Endothelial cell of umbilical vein (primary cell): ENCODE results near the gene PTTG1IP. TPM values are rescaled to one million over a fixed set of nuclear protein-coding genes. Genes with fewer than 3 reads are reported as not detected.
A peak's percentile ranks its signal among the peaks of the same experiment; 100 is the strongest.

ENCODE experiments used
- BruUV-seq: library from RNA; stranded (reverse); fragments of 400-500 nt; replicated peaks from 2 replicates; lab custom pipeline; 2021; lab: Mats Ljungman, UMichigan
- CTCF ChIA-PET: fragments of 300-600, 350-600 bp; sonication (Branson Sonifier 250); formaldehyde crosslinking; loops from one replicate; lab custom pipeline; 2021; ENCODE audit warnings: antibody characterized with exemption, inconsistent platforms; lab: Charles Lee
- POLR2A ChIA-PET: fragments of 300-600, 350-600 bp; sonication (Branson Sonifier 250); formaldehyde crosslinking; loops from one replicate; lab custom pipeline; 2021; ENCODE audit warnings: antibody characterized with exemption, inconsistent platforms; lab: Charles Lee
- DNase-seq: peaks from one replicate; pipeline ENCODE4 v3.0.0-alpha.2; 2011; ENCODE audit warnings: low read depth, low spot score
- FAIRE-seq: peaks from 2 replicates; lab custom pipeline; 2011; peaks lifted over from hg19 to GRCh38; lab: Jason Lieb, UNC
- H2AFZ ChIP-seq: 2 replicates; pipeline ENCODE4 v1.6.0; 2012; ENCODE audit warnings: low read depth, low read length, control low read depth, inconsistent platforms
- H3K27ac ChIP-seq: 2 replicates; pipeline ENCODE4 v1.5.1; 2011; ENCODE audit warnings: low read depth, mild to moderate bottlenecking, control low read depth, low read length, moderate library complexity; ENCODE audit not compliant: insufficient read depth
- H3K27me3 ChIP-seq, 2 experiments: 2 replicates each; pipeline versions ENCODE4 v1.6.0 to v1.6.1; 2011; ENCODE audit warnings: low read length in 2 of 2, mixed read lengths in 1 of 2; ENCODE audit not compliant: control insufficient read depth in 2 of 2, insufficient read depth in 2 of 2
- H3K36me3 ChIP-seq, 2 experiments: 2 replicates in 1 of 2; 3 replicates in 1 of 2; pipeline ENCODE4 v1.5.1; 2011; ENCODE audit warnings: low read length in 2 of 2, mild to moderate bottlenecking in 1 of 2, moderate library complexity in 1 of 2; ENCODE audit not compliant: control insufficient read depth in 2 of 2, insufficient read depth in 2 of 2; ENCODE audit errors: extremely low read depth in 1 of 2
- H3K4me1 ChIP-seq: 3 replicates; pipeline ENCODE4 v1.5.1; 2011; ENCODE audit warnings: mild to moderate bottlenecking, low read length; ENCODE audit not compliant: control insufficient read depth, insufficient read depth; ENCODE audit errors: extremely low read depth
- H3K4me2 ChIP-seq: 2 replicates; pipeline ENCODE4 v1.6.1; 2011; ENCODE audit warnings: low read length, control low read depth, mixed read lengths; ENCODE audit not compliant: insufficient read depth
- H3K4me3 ChIP-seq, 3 experiments: fragments of 200-600 bp in 1 of 3; sonication (generic), shearing (Covaris generic) in 1 of 3; replicated peaks in 1 of 3; 2 replicates each; pipeline ENCODE4 v1.5.1; 2011 to 2016; ENCODE audit warnings: control low read depth in 3 of 3, low read length in 3 of 3, mild to moderate bottlenecking in 2 of 3, inconsistent platforms in 1 of 3, low read depth in 1 of 3, moderate library complexity in 1 of 3; ENCODE audit not compliant: insufficient read depth in 1 of 3
- H3K79me2 ChIP-seq: 2 replicates; pipeline ENCODE4 v1.6.0; 2012; ENCODE audit warnings: low read length, inconsistent platforms; ENCODE audit not compliant: control insufficient read depth, insufficient read depth
- H3K9ac ChIP-seq: replicated peaks from 2 replicates; pipeline ENCODE3; 2011; ENCODE audit warnings: low read length, control low read depth; ENCODE audit not compliant: insufficient read depth; ENCODE audit errors: extremely low read depth
- H3K9me1 ChIP-seq: replicated peaks from 3 replicates; pipeline ENCODE4 v1.6.0; 2011; ENCODE audit warnings: mild to moderate bottlenecking, low read length; ENCODE audit not compliant: control insufficient read depth, insufficient read depth; ENCODE audit errors: extremely low read depth
- H3K9me3 ChIP-seq: replicated peaks from 2 replicates; pipeline ENCODE4 v1.5.1; 2012; ENCODE audit warnings: low read length, inconsistent platforms; ENCODE audit not compliant: control insufficient read depth, insufficient read depth
- H4K20me1 ChIP-seq: replicated peaks from 2 replicates; pipeline ENCODE3; 2011; ENCODE audit warnings: mild to moderate bottlenecking, low read length; ENCODE audit not compliant: control insufficient read depth, insufficient read depth; ENCODE audit errors: extremely low read depth
- CTCF ChIP-seq, 2 donors: IDR thresholded peaks; 1 replicate in 1 of 2; 2 replicates in 1 of 2; pipeline ENCODE4 v1.5.1; 2011; ENCODE audit warnings: low read length in 2 of 2, mild to moderate bottlenecking in 2 of 2, moderate library complexity in 2 of 2, control low read depth in 1 of 2, inconsistent platforms in 1 of 2, low read depth in 1 of 2; ENCODE audit not compliant: insufficient read depth in 1 of 2; ENCODE audit errors: extremely low read depth in 1 of 2
- EZH2 ChIP-seq: IDR thresholded peaks from 2 replicates; pipeline ENCODE4 v1.6.1; 2012; ENCODE audit warnings: borderline replicate concordance, low read depth, mild to moderate bottlenecking, moderate library complexity, low read length, inconsistent platforms; ENCODE audit not compliant: severe bottlenecking
- FOS ChIP-seq: IDR thresholded peaks from 2 replicates; pipeline ENCODE4 v1.6.1; 2011; ENCODE audit warnings: mild to moderate bottlenecking, low read length, moderate library complexity, borderline replicate concordance; ENCODE audit not compliant: insufficient read depth
- GATA2 ChIP-seq: IDR thresholded peaks from 2 replicates; pipeline ENCODE4 v1.7.0; 2011; ENCODE audit warnings: low read depth, mild to moderate bottlenecking, moderate library complexity, mixed read lengths, low read length; ENCODE audit not compliant: insufficient read length, insufficient read depth
- JUN ChIP-seq: IDR thresholded peaks from 2 replicates; pipeline ENCODE4 v1.6.1; 2011; ENCODE audit warnings: borderline replicate concordance, low read depth; ENCODE audit not compliant: insufficient read length, insufficient read depth
- MAX ChIP-seq: IDR thresholded peaks from 2 replicates; pipeline ENCODE4 v1.6.1; 2011; ENCODE audit not compliant: insufficient read depth, insufficient read length
- MYC ChIP-seq: IDR thresholded peaks from one replicate; pipeline ENCODE4 v1.6.1; 2011; ENCODE audit warnings: mild to moderate bottlenecking, low read depth, low read length
- POLR2A ChIP-seq: IDR thresholded peaks from 2 replicates; pipeline ENCODE4 v1.6.1; 2012; ENCODE audit warnings: low read depth, mild to moderate bottlenecking, control low read depth, low read length
- POLR2AphosphoS5 ChIP-seq: IDR thresholded peaks from 2 replicates; pipeline ENCODE4 v1.6.1; 2012; ENCODE audit warnings: low read depth, mild to moderate bottlenecking, control low read depth, low read length, moderate library complexity; ENCODE audit not compliant: insufficient read depth
- dilution Hi-C: fragments of 300-500 bp; cut with MboI; formaldehyde crosslinking; loops from one replicate; pipeline ENCODE4 v1.15.0; 2019; ENCODE audit warnings: low sequenced_read_pairs; ENCODE audit not compliant: extremely low pct_ligation_motif_present
- intact Hi-C: fragments of 100-400 bp; cut with micrococcal nuclease; formaldehyde crosslinking; loops from one replicate; pipeline ENCODE4 v1.10.0; 2022
- polyA plus RNA-seq, 4 experiments: library from polyadenylated mRNA; depleted of rRNA in 3 of 4; stranded (reverse) in 3 of 4; unstranded in 1 of 4; fragments of >200 nt; gene quantifications; 2 replicates each; pipeline versions ENCODE4 v1.2.1 to v1.2.3, GENCODE V29; 2011 to 2012; ENCODE audit warnings: missing spikeins in 1 of 4
- total RNA-seq: library from RNA; stranded (reverse); gene quantifications from 2 replicates; pipeline ENCODE4 v1.2.3, GENCODE V29; 2021

Gene PTTG1IP
- total and polyA plus RNA-seq, 2 donors (not counting 3 experiments of a cell fraction or from before 2014, with no cell fraction given) = 342 to 415 TPM

- BruUV-seq = TSS peak; percentile 42
- H3K9me1 ChIP-seq = no peaks in the 10 kb centered on the region
- intact Hi-C loops (no loop called here), dilution Hi-C loops (no loop called here)
- CTCF ChIA-PET = no interaction called here
- peaks cover 23% of the 10 kb centered on the region for H3K79me2 ChIP-seq
- no peaks in the 10 kb centered on the region for H3K9me3 ChIP-seq
- H3K9ac ChIP-seq = no peak overlapping the region
- TF ChIP-seq GATA2 (no peak), JUN (no peak), EZH2 (no peak), MAX (no peak), CTCF (IDR thresholded peaks at IDR 0.05; ENCODE audit: extremely low read depth in 1 of 2, insufficient read depth in 1 of 2, low read depth in 1 of 2, low read length in 2 of 2) (no peak), POLR2A (no peak), MYC (no peak), POLR2AphosphoS5 (no peak), FOS (no peak)
- H4K20me1 ChIP-seq = peaks cover 7% of the 10 kb centered on the region
- H3K4me1 ChIP-seq = peaks cover 16% of the 10 kb centered on the region
- no peak overlapping the region for H3K27ac ChIP-seq
- DNase-seq (no peak), FAIRE-seq (peak; percentile 31)
- H3K4me3 ChIP-seq = no peak overlapping the region
- no peak overlapping the region for H3K4me2 ChIP-seq
- peaks cover 27 to 41% of the 10 kb centered on the region in 2 experiments for H3K36me3 ChIP-seq
- POLR2A ChIA-PET = no interaction called here
- H3K27me3 ChIP-seq = no peaks in the 10 kb centered on the region
- no peak overlapping the region for H2AFZ ChIP-seq
Measured at GRCh38 chr21:44849616-44850130, 23.8 kb downstream of the PTTG1IP start.
